ENCODE data around the gene MOB2.

- TF ChIP-seq TAF1 (IDR thresholded peaks at IDR 0.05; ENCODE audit: borderline replicate concordance, insufficient read depth, low read length) (no peak), POLR2AphosphoS5 (IDR thresholded peaks at IDR 0.05; ENCODE audit: low read depth, low read length) (no peak), REST (IDR thresholded peaks at IDR 0.05; ENCODE audit: insufficient read depth in 1 of 2, low read depth in 2 of 2, low read length in 2 of 2) (no peak), SIN3A (IDR thresholded peaks at IDR 0.05; ENCODE audit: borderline replicate concordance, insufficient read depth, low read length) (no peak)
Measured at GRCh38 chr11:1504581-1505290, 18.2 kb upstream of the MOB2 start.

Data from PFSK-1 (cell line).